GM21381 (cell line): ENCODE data around the gene SNCA.

Experiments
- ATAC-seq: cut with Tn5 transposase; IDR thresholded peaks from one replicate; pipeline ENCODE4 v1.9.1; 2021; ENCODE audit warnings: mild to moderate bottlenecking, moderate library complexity; ENCODE audit not compliant: unreplicated experiment

SNCA gene

GRCh38 chr4:89836897-89837384 lies at the start of gene SNCA:
Gene SNCA (minus strand): TSS chr4:89837161. CDS start chr4:89835667, 1,494 bp downstream.
- no peak for ATAC-seq

- ATAC-seq = no peak
Observed at GRCh38 chr4:89879215-89879614, 42.3 kb upstream of the SNCA start.

GRCh38 chr4:89878611-89879010 lies 41.6 kb upstream of the SNCA start:
- no peak for ATAC-seq

GRCh38 chr4:89876548-89876947 lies 39.6 kb upstream of the SNCA start:
- ATAC-seq = no peak

- ATAC-seq = no peak
Observed at GRCh38 chr4:89871211-89871610, 34.2 kb upstream of the SNCA start.

- ATAC-seq = no peak
Observed at GRCh38 chr4:89868999-89869589, 32.1 kb upstream of the SNCA start.

GRCh38 chr4:89868276-89868675 lies 31.3 kb upstream of the SNCA start:
- ATAC-seq = no peak

GRCh38 chr4:89863533-89863932 lies 26.6 kb upstream of the SNCA start:
- no peak for ATAC-seq

- ATAC-seq = no peak
Observed at GRCh38 chr4:89860971-89861370, 24.0 kb upstream of the SNCA start.

GRCh38 chr4:89855236-89855635 lies 18.3 kb upstream of the SNCA start:
- ATAC-seq = no peak

GRCh38 chr4:89847571-89848325 lies 10.8 kb upstream of the SNCA start:
- no peak for ATAC-seq

GRCh38 chr4:89839558-89839957 lies 2.6 kb upstream of the SNCA start:
- ATAC-seq = no peak

GRCh38 chr4:89837993-89838390 lies 1.0 kb upstream of the SNCA start:
- ATAC-seq = no peak

GRCh38 chr4:89837385-89837992 lies 528 bp upstream of the SNCA start:
- no peak for ATAC-seq

- no peak for ATAC-seq
Observed at GRCh38 chr4:89836031-89836745, 773 bp downstream of the SNCA start.

GRCh38 chr4:89835413-89835812 lies 1.5 kb downstream of the SNCA start:
- ATAC-seq = no peak

- ATAC-seq = no peak
Observed at GRCh38 chr4:89834486-89835209, 2.3 kb downstream of the SNCA start.

- peak; percentile 82 for ATAC-seq
Observed at GRCh38 chr4:89829470-89830138, 7.4 kb downstream of the SNCA start.

GRCh38 chr4:89823416-89823815 lies 13.5 kb downstream of the SNCA start:
- ATAC-seq = no peak

GRCh38 chr4:89821612-89822011 lies 15.3 kb downstream of the SNCA start:
- ATAC-seq = no peak
